ENCODE results near the gene SIDT1.
"Not testable (repeated sequence)": the region's sequence is repeated elsewhere in the genome, so short reads cannot be mapped to it uniquely, and the experiment has no call there.

Gene SIDT1

GRCh38 chr3:113626503-113627371, 94.4 kb downstream of the SIDT1 start:
- no peaks in the 10 kb centered on the region for H3K9me3 ChIP-seq (ENCODE audit: insufficient read depth, low read depth, low read length)
- no peaks in the 10 kb centered on the region for H3K4me1 ChIP-seq (ENCODE audit: insufficient read depth, low read length)
- H3K4me3 ChIP-seq (ENCODE audit: low read length), result no peak overlapping the region
- no peak overlapping the region for H3K9ac ChIP-seq (ENCODE audit: low read depth, low read length)
- H3K27me3 ChIP-seq (ENCODE audit: insufficient read depth, low read length), result peaks cover 16% of the 10 kb centered on the region
- no peak overlapping the region for H3K27ac ChIP-seq (ENCODE audit: low read length)
- no peaks in the 10 kb centered on the region for H3K36me3 ChIP-seq (ENCODE audit: insufficient read depth, low read depth, low read length)

- H3K36me3 ChIP-seq (ENCODE audit: insufficient read depth, low read depth, low read length), result no peaks in the 10 kb centered on the region
- H3K27me3 ChIP-seq (ENCODE audit: insufficient read depth, low read length), result peaks cover 15% of the 10 kb centered on the region
- no peaks in the 10 kb centered on the region for H3K9me3 ChIP-seq (ENCODE audit: insufficient read depth, low read depth, low read length)
- no peak overlapping the region for H3K4me3 ChIP-seq (ENCODE audit: low read length)
- H3K9ac ChIP-seq (ENCODE audit: low read depth, low read length), result no peak overlapping the region
- no peak overlapping the region for H3K27ac ChIP-seq (ENCODE audit: low read length)
- H3K4me1 ChIP-seq (ENCODE audit: insufficient read depth, low read length), result no peaks in the 10 kb centered on the region
These were observed 96.0 kb downstream of the SIDT1 start for GRCh38 chr3:113628316-113628715.

- peaks cover 10% of the 10 kb centered on the region for H3K27me3 ChIP-seq (ENCODE audit: insufficient read depth, low read length)
- no peak overlapping the region for H3K27ac ChIP-seq (ENCODE audit: low read length)
- H3K36me3 ChIP-seq (ENCODE audit: insufficient read depth, low read depth, low read length), result no peaks in the 10 kb centered on the region
- H3K4me1 ChIP-seq (ENCODE audit: insufficient read depth, low read length), result no peaks in the 10 kb centered on the region
- H3K9me3 ChIP-seq (ENCODE audit: insufficient read depth, low read depth, low read length), result no peaks in the 10 kb centered on the region
- no peak overlapping the region for H3K4me3 ChIP-seq (ENCODE audit: low read length)
- no peak overlapping the region for H3K9ac ChIP-seq (ENCODE audit: low read depth, low read length)
These were observed 96.4 kb downstream of the SIDT1 start for GRCh38 chr3:113628788-113629187.

DNA sequence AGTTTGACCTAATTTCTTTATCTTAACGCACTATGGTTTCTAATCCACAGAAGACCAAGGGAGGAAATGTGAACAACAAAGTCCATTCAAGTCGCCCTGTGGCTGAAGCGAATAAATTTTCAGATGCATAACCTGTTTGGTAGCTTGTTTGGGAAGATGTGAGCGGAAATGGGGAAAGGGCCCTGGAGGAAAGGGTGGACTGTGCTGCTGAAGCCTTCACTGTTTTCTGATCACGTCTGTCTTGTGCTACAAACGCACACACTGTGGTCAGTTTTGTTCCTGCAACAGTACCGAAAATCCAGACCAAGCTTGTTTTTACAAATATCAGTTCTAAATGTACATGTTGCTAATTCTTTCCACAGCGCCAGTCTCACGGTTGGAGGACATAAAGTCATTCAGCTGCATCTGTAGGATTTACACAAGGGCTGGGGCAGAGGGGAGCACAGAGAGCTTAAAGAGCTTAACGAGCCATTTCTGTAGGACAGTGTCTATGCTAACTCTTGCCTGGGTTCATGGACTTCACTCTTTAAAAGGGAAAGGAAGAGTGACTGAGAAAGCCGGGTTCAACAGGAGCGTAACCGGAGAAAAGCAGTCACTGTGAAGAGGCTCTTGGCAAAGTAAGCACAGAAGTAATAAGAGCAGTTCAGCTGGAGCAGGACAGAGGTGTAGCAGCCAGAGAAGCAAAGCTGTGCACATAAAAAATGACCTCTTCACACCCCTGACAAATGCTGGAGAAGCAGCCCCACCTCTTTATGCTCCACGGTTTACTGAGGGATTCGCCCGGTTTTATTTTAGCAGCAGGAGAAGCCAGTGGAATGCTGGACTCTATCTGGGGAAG, 97.4 kb downstream of the SIDT1 start:
- Histone ChIP-seq H3K27ac (ENCODE audit: low read length) (no peak overlapping the region), H3K4me3 (ENCODE audit: low read length) (no peak overlapping the region), H3K9me3 (ENCODE audit: insufficient read depth, low read depth, low read length) (no peaks in the 10 kb centered on the region), H3K4me1 (ENCODE audit: insufficient read depth, low read length) (no peaks in the 10 kb centered on the region), H3K9ac (ENCODE audit: low read depth, low read length) (no peak overlapping the region), H3K36me3 (ENCODE audit: insufficient read depth, low read depth, low read length) (no peaks in the 10 kb centered on the region), H3K27me3 (ENCODE audit: insufficient read depth, low read length) (peaks cover under 1% of the 10 kb centered on the region; the same call in 1 of the 2 replicates)

DNA sequence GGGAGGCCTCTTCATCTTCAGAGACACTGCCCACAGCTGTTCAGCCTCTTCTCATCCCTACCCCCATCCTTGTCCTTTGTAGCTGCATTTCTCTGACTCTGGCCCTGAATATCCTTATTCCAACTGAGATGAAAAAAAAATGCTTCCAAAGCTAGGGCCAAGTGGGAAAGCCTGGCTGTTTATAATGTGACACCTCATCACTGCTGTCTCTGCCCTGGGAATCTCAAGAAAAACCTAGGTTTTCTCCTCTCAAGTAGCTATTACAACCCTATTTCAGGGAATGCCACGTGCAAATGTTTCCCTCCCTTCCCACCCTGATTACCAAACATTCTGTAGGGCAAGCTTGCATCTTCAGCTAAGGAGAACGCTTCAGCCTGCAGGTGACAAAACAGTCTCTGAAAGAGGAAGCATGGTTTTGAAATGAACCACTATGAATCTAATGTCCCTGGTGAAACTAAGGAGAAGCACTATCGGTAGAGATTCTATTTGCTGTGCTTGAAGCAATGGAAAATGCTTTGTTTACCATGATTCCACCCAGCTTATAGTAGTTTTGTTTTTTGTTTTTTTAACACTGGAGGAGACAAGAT, 98.7 kb downstream of the SIDT1 start:
- no peak overlapping the region for H3K27ac ChIP-seq (ENCODE audit: low read length)
- no peak overlapping the region for H3K4me3 ChIP-seq (ENCODE audit: low read length)
- no peaks in the 10 kb centered on the region for H3K4me1 ChIP-seq (ENCODE audit: insufficient read depth, low read length)
- no peaks in the 10 kb centered on the region for H3K9me3 ChIP-seq (ENCODE audit: insufficient read depth, low read depth, low read length)
- H3K36me3 ChIP-seq (ENCODE audit: insufficient read depth, low read depth, low read length), result no peaks in the 10 kb centered on the region
- no peaks in the 10 kb centered on the region for H3K27me3 ChIP-seq (ENCODE audit: insufficient read depth, low read length)
- no peak overlapping the region for H3K9ac ChIP-seq (ENCODE audit: low read depth, low read length)

- Histone ChIP-seq H3K4me3 (ENCODE audit: low read length) (no peak overlapping the region), H3K9ac (ENCODE audit: low read depth, low read length) (no peak overlapping the region), H3K27ac (ENCODE audit: low read length) (no peak overlapping the region), H3K4me1 (ENCODE audit: insufficient read depth, low read length) (no peaks in the 10 kb centered on the region), H3K27me3 (ENCODE audit: insufficient read depth, low read length) (no peaks in the 10 kb centered on the region), H3K36me3 (ENCODE audit: insufficient read depth, low read depth, low read length) (no peaks in the 10 kb centered on the region), H3K9me3 (ENCODE audit: insufficient read depth, low read depth, low read length) (no peaks in the 10 kb centered on the region)
These were observed 99.2 kb downstream of the SIDT1 start for GRCh38 chr3:113631573-113631972.

DNA sequence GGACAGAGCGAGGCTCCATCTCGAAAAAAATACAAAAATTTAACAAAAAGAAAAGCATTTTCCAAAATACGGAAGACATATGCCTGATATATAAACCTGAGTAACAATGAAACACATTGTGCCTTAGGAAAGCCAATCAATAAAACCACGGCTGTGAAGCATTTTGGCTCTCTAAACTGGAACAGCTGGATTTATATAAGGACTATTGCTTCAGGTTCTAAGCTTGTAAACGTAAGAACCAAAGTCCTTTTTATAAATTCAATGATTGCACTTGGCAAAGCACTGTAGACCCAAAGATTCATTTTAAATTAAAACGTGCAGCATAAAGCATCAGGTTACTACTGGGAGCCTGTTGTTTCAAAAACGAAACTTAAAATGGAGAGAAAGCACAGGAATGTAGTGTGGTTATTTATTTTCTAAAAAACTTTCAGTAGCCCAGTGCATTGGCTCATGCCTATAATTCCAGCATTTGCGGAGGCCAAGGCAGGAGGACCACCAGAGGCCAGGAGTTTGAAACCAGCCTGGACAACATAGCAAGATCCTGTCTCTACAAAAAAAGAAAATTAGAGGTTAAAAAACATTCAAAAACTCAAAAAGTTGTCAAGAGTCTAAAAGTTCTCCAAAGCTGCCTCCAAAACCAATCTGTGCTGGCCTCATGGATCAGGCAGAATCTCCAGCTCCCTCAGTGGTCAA, 102.6 kb downstream of the SIDT1 start:
- H3K27me3 ChIP-seq (ENCODE audit: insufficient read depth, low read length), result no peaks in the 10 kb centered on the region
- H3K9me3 ChIP-seq (ENCODE audit: insufficient read depth, low read depth, low read length), result no peaks in the 10 kb centered on the region
- no peaks in the 10 kb centered on the region for H3K36me3 ChIP-seq (ENCODE audit: insufficient read depth, low read depth, low read length)
- H3K9ac ChIP-seq (ENCODE audit: low read depth, low read length), result no peak overlapping the region
- no peak overlapping the region for H3K27ac ChIP-seq (ENCODE audit: low read length)
- H3K4me1 ChIP-seq (ENCODE audit: insufficient read depth, low read length), result no peaks in the 10 kb centered on the region
- H3K4me3 ChIP-seq (ENCODE audit: low read length), result no peak overlapping the region

DNA sequence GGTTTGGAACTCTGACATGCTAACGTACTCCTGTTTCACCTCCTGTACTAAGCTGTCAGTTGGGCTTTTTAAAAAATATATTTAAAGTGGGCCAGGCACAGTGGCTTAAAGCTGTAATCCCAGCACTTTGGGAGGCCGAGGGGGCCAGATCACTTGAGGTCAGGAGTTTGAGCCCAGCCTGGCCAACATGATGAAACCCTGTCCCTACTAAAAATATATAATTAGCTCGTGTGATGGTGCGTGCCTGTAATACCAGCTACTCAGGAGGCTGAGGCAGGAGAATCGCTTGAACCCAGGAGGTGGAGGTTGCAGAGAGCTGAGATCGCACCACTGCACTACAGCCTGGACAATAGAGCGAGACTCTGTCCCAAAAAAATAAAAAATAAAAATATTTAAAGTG, 103.7 kb downstream of the SIDT1 start:
- H3K36me3 ChIP-seq (ENCODE audit: insufficient read depth, low read depth, low read length), result not testable (repeated sequence)

DNA sequence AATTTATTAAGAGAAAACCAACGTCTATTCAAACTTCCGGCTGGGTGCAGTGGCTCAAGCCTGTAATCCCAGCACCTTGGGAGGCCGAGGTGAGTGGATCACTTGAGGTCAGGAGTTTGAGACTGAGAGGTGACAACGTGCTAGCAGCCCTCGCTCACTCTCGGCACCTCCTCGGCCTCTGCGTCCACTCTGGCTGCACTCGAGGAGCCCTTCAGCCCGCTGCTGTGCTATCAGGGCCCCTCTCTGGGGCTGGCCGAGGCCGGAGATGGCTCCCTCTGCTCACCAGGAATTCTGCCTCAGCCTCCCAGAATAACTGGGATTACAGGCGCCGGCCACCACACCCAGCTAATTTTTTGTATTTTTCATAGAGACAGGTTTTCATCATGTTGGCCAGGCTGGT, 105.4 kb downstream of the SIDT1 start:
- Histone ChIP-seq H3K4me3 (ENCODE audit: low read length) (no peak overlapping the region), H3K27me3 (ENCODE audit: insufficient read depth, low read length) (no peaks in the 10 kb centered on the region)

More for the DNA sequence above, 103.7 kb downstream of the SIDT1 start:
- H3K9me3 ChIP-seq (ENCODE audit: insufficient read depth, low read depth, low read length); H3K9ac ChIP-seq (ENCODE audit: low read depth, low read length); H3K27me3 ChIP-seq (ENCODE audit: insufficient read depth, low read length); H3K27ac ChIP-seq (ENCODE audit: low read length); H3K4me1 ChIP-seq (ENCODE audit: insufficient read depth, low read length); H3K4me3 ChIP-seq (ENCODE audit: low read length): not testable (repeated sequence)

GRCh38 chr3:113638910-113639309, 106.6 kb downstream of the SIDT1 start:
- Histone ChIP-seq H3K9ac (ENCODE audit: low read depth, low read length) (no peak overlapping the region), H3K27ac (ENCODE audit: low read length) (no peak overlapping the region), H3K4me1 (ENCODE audit: insufficient read depth, low read length) (no peaks in the 10 kb centered on the region), H3K36me3 (ENCODE audit: insufficient read depth, low read depth, low read length) (no peaks in the 10 kb centered on the region), H3K27me3 (ENCODE audit: insufficient read depth, low read length) (no peaks in the 10 kb centered on the region), H3K4me3 (ENCODE audit: low read length) (no peak overlapping the region), H3K9me3 (ENCODE audit: insufficient read depth, low read depth, low read length) (peaks cover 4% of the 10 kb centered on the region; the same call in 1 of the 2 replicates)

More for the DNA sequence above, 105.4 kb downstream of the SIDT1 start:
- Histone ChIP-seq H3K9me3 (ENCODE audit: insufficient read depth, low read depth, low read length) (no peaks in the 10 kb centered on the region), H3K36me3 (ENCODE audit: insufficient read depth, low read depth, low read length) (no peaks in the 10 kb centered on the region), H3K9ac (ENCODE audit: low read depth, low read length) (no peak overlapping the region), H3K4me1 (ENCODE audit: insufficient read depth, low read length) (no peaks in the 10 kb centered on the region), H3K27ac (ENCODE audit: low read length) (no peak overlapping the region)

DNA sequence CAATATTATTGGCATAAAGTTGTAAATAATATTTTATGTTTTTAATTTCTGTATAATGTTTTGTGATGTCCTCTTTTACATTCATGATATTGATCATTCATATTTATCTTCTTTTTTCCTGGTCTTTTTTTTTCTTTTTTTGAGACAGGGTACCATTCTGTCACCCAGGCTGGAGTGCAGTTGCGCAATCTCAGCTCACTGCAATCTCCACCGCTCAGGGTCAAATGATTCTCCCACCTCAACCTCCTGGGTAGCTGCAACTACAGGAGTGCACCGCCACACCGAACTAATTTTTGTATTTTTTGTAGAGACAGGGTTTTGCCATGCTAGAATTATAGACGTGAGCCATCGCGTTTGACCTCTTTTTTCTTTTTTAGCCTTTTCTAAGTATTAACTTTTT, 111.2 kb downstream of the SIDT1 start:
- Histone ChIP-seq H3K4me3 (ENCODE audit: low read length) (no peak overlapping the region), H3K9me3 (ENCODE audit: insufficient read depth, low read depth, low read length) (peaks cover 23% of the 10 kb centered on the region), H3K27ac (ENCODE audit: low read length) (no peak overlapping the region), H3K27me3 (ENCODE audit: insufficient read depth, low read length) (no peaks in the 10 kb centered on the region), H3K36me3 (ENCODE audit: insufficient read depth, low read depth, low read length) (no peaks in the 10 kb centered on the region), H3K9ac (ENCODE audit: low read depth, low read length) (no peak overlapping the region), H3K4me1 (ENCODE audit: insufficient read depth, low read length) (no peaks in the 10 kb centered on the region)
